ENCODE results near the gene SPHK2.

DNA sequence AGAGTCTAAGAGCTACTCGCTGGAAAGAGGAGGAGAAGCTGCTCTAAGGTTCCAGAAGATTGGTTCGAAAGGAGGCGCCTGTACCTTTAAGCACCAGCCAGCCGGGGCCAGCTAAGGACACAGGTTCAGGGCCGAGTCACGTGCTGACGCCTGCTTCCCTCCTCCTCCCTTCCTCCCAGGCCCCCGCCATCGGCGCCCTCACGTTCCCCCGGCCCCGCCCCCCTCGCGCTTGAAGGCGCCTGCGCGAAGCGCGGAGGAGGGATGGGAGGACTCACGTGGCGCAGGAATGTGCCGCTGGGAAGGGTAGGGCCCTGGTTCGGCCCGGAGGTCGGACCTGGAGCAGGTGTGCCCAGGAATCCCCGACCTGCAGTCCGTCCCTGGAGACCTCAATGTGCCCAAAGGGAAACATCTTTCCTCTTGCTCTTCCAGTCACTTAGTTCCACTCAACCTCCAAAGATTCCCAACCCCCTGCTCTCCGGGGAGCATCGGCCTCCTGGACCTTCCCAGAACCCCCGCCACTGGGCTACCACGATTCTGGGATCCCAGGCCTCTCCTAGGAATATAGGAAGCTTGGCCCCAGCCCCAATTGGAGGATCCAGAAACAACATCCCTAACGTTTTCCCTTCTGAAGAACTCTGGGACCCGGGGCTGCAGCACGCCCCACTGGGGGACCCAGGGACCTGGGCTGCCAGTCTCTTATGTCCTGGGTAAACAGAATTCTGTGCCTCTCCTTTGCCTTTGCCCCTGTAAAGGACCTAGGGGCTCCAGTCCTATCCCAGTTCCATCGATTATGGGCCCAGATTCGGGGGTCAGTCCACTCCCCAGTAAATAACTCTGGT lies 15.3 kb downstream of the SPHK2 start:
- TF ChIP-seq, protein P1, sequence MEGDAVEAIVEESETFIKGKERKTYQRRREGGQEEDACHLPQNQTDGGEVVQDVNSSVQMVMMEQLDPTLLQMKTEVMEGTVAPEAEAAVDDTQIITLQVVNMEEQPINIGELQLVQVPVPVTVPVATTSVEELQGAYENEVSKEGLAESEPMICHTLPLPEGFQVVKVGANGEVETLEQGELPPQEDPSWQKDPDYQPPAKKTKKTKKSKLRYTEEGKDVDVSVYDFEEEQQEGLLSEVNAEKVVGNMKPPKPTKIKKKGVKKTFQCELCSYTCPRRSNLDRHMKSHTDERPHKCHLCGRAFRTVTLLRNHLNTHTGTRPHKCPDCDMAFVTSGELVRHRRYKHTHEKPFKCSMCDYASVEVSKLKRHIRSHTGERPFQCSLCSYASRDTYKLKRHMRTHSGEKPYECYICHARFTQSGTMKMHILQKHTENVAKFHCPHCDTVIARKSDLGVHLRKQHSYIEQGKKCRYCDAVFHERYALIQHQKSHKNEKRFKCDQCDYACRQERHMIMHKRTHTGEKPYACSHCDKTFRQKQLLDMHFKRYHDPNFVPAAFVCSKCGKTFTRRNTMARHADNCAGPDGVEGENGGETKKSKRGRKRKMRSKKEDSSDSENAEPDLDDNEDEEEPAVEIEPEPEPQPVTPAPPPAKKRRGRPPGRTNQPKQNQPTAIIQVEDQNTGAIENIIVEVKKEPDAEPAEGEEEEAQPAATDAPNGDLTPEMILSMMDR (IDR thresholded peaks at IDR 0.05; ENCODE audit: insufficient read depth, low read length), result no peak
- TF ChIP-seq POLR2AphosphoS5 (IDR thresholded peaks at IDR 0.05; ENCODE audit: low read depth), result peak; percentile 78
- TF ChIP-seq, protein P2, sequence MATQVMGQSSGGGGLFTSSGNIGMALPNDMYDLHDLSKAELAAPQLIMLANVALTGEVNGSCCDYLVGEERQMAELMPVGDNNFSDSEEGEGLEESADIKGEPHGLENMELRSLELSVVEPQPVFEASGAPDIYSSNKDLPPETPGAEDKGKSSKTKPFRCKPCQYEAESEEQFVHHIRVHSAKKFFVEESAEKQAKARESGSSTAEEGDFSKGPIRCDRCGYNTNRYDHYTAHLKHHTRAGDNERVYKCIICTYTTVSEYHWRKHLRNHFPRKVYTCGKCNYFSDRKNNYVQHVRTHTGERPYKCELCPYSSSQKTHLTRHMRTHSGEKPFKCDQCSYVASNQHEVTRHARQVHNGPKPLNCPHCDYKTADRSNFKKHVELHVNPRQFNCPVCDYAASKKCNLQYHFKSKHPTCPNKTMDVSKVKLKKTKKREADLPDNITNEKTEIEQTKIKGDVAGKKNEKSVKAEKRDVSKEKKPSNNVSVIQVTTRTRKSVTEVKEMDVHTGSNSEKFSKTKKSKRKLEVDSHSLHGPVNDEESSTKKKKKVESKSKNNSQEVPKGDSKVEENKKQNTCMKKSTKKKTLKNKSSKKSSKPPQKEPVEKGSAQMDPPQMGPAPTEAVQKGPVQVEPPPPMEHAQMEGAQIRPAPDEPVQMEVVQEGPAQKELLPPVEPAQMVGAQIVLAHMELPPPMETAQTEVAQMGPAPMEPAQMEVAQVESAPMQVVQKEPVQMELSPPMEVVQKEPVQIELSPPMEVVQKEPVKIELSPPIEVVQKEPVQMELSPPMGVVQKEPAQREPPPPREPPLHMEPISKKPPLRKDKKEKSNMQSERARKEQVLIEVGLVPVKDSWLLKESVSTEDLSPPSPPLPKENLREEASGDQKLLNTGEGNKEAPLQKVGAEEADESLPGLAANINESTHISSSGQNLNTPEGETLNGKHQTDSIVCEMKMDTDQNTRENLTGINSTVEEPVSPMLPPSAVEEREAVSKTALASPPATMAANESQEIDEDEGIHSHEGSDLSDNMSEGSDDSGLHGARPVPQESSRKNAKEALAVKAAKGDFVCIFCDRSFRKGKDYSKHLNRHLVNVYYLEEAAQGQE (IDR thresholded peaks at IDR 0.05; ENCODE audit: insufficient replicate concordance, low read depth), result no peak
